ENCODE measurements around the gene PTPRN2.

GRCh38 chr7:157964016-157964415, 623.6 kb downstream of the PTPRN2 start:
- TF ChIP-seq, protein P1, sequence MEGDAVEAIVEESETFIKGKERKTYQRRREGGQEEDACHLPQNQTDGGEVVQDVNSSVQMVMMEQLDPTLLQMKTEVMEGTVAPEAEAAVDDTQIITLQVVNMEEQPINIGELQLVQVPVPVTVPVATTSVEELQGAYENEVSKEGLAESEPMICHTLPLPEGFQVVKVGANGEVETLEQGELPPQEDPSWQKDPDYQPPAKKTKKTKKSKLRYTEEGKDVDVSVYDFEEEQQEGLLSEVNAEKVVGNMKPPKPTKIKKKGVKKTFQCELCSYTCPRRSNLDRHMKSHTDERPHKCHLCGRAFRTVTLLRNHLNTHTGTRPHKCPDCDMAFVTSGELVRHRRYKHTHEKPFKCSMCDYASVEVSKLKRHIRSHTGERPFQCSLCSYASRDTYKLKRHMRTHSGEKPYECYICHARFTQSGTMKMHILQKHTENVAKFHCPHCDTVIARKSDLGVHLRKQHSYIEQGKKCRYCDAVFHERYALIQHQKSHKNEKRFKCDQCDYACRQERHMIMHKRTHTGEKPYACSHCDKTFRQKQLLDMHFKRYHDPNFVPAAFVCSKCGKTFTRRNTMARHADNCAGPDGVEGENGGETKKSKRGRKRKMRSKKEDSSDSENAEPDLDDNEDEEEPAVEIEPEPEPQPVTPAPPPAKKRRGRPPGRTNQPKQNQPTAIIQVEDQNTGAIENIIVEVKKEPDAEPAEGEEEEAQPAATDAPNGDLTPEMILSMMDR (IDR thresholded peaks at IDR 0.05), result no peak
- no peak for TF ChIP-seq POLR2A (IDR thresholded peaks at IDR 0.05)
